Psoas muscle (tissue), 8 donors: ENCODE results near the gene GEN1. TPM values are rescaled to one million over a fixed set of nuclear protein-coding genes. Genes with fewer than 3 reads are reported as not detected.

Experiments used
- ATAC-seq, 4 donors: fragments of 200-7000 bp; cut with Tn5 transposase; one replicate each; pipeline ENCODE4 v1.9.1; 2020; ENCODE audit warnings: moderate library complexity in 3 of 4, mild to moderate bottlenecking in 2 of 4
- DNase-seq, 2 donors: peaks; one replicate each; pipeline ENCODE4 v3.0.0-alpha.2; 2020
- H3K27ac ChIP-seq: fragments of 200-600 bp; one replicate; pipeline ENCODE4 v1.8.0; 2022
- H3K27me3 ChIP-seq, 3 donors: fragments of 200-600 bp in 1 of 3; one replicate each; pipeline versions ENCODE4 v1.6.1 to v1.8.0; 2013 to 2022; ENCODE audit warnings: low read length in 2 of 3, mild to moderate bottlenecking in 2 of 3, moderate library complexity in 1 of 3; ENCODE audit not compliant: insufficient read depth in 3 of 3
- H3K36me3 ChIP-seq, 2 donors: fragments of 200-600 bp in 1 of 2; one replicate each; pipeline versions ENCODE4 v1.6.1 to v1.8.0; 2013 to 2022; ENCODE audit warnings: low read depth in 1 of 2, mild to moderate bottlenecking in 1 of 2, moderate library complexity in 1 of 2; ENCODE audit not compliant: insufficient read depth in 1 of 2
- H3K4me1 ChIP-seq: fragments of 200-600 bp; one replicate; pipeline ENCODE4 v1.8.0; 2022
- H3K4me3 ChIP-seq: fragments of 200-600 bp; one replicate; pipeline ENCODE4 v1.8.0; 2022; ENCODE audit warnings: mild to moderate bottlenecking
- H3K9me3 ChIP-seq: fragments of 200-600 bp; one replicate; pipeline ENCODE4 v1.8.0; 2022
- CTCF ChIP-seq: fragments of 200-600 bp; IDR thresholded peaks from one replicate; pipeline ENCODE4 v1.8.0; 2022; ENCODE audit warnings: antibody characterized with exemption
- WGBS, 3 donors: extraction: QIAGEN DNeasy Blood & Tissue Kit; methylation state at CpG; one replicate each; pipeline versions ENCODE4 v1.1.6 to v1.1.7; 2013; 5-methylcytosine and 5-hydroxymethylcytosine counted together
- intact Hi-C, 2 donors: fragments of 100-400 bp; cut with DNase I; formaldehyde crosslinking; loops; one replicate each; pipeline versions ENCODE4 v1.11.0 to v1.14.2; 2022
- polyA plus RNA-seq, 3 donors: library from polyadenylated mRNA; stranded (reverse); fragments of 200-250 nt; gene quantifications; one replicate each; pipeline ENCODE4 v1.2.3, GENCODE V29; 2013
- total RNA-seq, 4 donors: library from RNA; stranded (reverse); fragmentation: NEBNext Ultra II Directional in 2 of 4; extraction: Animal tissue kit (Norgen Biotek cat#: 25700) in 2 of 4; gene quantifications; one replicate each; pipeline versions ENCODE4 v1.2.1 to v1.2.4, GENCODE V29; 2021 to 2023
- donor health status: healthy with polysubstance abuse.
- donor health status: DM: no; HTN: no; CAD: no; lungs with moderate emphysema.
- donor health status: Bipolar disorder and iron deficiency.
- donor health status: healthy.
- donor health status: DM: yes; HTN: yes; CAD: no.
- donor health status: DM: no; HTN: no; CAD: no.
- donor health status: DM: no; HTN: no; CAD: no.
- donor health status: DM: yes; HTN: yes; CAD: no.

Gene GEN1
- total and polyA plus RNA-seq, 7 donors, result 0.51 to 3.0 (median 1.3) TPM

- Histone ChIP-seq H3K4me3 (no peak overlapping the region), H3K27me3 (no peaks in the 10 kb centered on the region), H3K9me3 (no peaks in the 10 kb centered on the region), H3K4me1 (no peaks in the 10 kb centered on the region), H3K27ac (no peak overlapping the region), H3K36me3 (no peaks in the 10 kb centered on the region)
- TF ChIP-seq CTCF, result no peak
- intact Hi-C loops, result no loop called here
- DNase-seq, result no peak
- peak in 1 of 4 donors; percentile 42 for ATAC-seq
- 60 to 69% (median 63%) methylated on average over 8 of the region's 8 CpGs for WGBS, 3 donors
Measured at GRCh38 chr2:17805717-17806363, 51.9 kb downstream of the GEN1 start.

DNA sequence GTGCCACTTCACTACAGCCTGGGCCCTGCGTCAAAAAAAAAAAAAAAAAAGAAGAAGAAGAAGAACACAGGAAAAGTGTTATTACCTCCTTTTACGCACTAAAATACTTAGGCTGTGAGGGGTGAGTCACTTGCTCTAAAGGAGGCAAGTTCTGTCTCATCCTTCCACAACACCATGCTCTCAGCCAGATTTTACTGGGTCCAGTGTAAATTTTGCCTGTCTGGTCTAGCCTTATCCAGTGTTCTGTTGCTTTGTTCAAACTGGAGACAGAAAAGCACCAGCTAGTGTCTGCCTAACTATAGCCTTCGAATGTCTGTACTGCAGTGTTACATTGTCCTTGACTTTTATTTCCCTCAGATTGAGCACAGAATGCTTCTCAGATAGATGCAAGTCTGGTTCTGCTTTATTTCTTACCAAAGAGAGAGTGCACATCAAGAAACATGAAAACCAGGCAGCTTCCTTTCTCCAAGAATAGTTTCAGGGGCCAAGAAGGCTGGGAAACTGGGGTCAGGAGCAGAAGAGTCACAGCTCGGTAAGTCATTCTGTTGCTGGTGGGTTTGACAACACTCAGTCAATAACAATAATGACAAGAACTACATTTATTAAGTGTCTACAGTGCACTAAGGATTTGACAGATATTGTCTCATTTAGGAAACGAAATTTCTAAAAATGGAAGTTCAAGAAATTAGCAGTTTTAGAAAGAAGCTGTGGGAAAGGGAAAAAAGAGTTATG lies 59.2 kb downstream of the GEN1 start:
- Histone ChIP-seq H3K9me3 (no peaks in the 10 kb centered on the region), H3K27ac (peak overlapping the region; percentile 53), H3K4me1 (no peaks in the 10 kb centered on the region), H3K27me3 (no peaks in the 10 kb centered on the region), H3K36me3 (no peaks in the 10 kb centered on the region), H3K4me3 (no peak overlapping the region)
- intact Hi-C loops, result loop anchor here in 1 of 2 donors (5.0 kb wide), 1 partner anchor 36 kb away; no protein-coding TSS in a partner anchor
- 58 to 61% (median 59%) methylated on average over 5 of the region's 5 CpGs for WGBS, 3 donors
- TF ChIP-seq CTCF, result no peak
- DNase-seq (no peak), ATAC-seq (peak in 2 of 4 donors; percentile 50 to 51)

DNA sequence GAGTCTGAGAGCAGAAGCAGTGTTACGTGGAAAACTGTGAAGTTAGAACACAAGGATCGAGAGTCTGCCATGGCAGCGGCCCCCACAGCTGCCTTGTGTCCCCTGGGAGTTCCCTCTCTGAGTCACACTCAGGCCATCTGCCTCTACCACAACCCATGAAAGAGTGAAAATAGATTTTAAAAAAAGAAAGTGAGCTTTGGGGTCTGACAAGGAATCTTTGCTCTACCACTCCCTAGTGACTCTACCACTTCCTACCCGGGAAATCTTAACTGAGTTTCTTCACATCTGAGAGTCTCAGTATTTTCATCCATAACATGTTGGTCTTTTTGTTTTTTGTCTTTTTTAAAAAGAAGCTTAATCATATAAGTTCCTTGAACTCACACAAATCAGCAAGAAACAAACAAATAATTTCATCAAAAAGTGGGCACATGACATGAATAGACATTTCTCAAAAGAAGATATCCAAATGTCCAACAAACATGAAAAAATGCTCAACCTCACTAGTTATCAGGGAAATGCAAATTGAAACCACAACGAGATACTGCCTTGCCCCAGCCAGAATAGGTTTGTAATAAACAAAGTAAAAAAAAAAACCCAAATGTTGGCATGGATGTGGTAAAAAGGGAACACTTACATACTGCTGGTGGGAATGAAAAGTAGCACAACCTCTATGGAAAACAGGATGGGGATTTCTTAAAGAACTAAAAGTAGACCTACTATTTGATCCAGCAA lies 60.0 kb downstream of the GEN1 start:
- ATAC-seq (peak; percentile 48 to 78 (median 64)), DNase-seq (peak; percentile 42 to 70)
- intact Hi-C loops, result loop anchor here in 1 of 2 donors (5.0 kb wide), 1 partner anchor 37 kb away; no protein-coding TSS in a partner anchor
- Histone ChIP-seq H3K4me1 (no peaks in the 10 kb centered on the region), H3K27me3 (no peaks in the 10 kb centered on the region), H3K4me3 (no peak overlapping the region), H3K27ac (peak overlapping the region; percentile 53), H3K36me3 (no peaks in the 10 kb centered on the region), H3K9me3 (no peaks in the 10 kb centered on the region)
- TF ChIP-seq CTCF, result no peak
- WGBS, 3 donors, result 33 to 54% (median 39%) methylated on average over 5 of the region's 5 CpGs

DNA sequence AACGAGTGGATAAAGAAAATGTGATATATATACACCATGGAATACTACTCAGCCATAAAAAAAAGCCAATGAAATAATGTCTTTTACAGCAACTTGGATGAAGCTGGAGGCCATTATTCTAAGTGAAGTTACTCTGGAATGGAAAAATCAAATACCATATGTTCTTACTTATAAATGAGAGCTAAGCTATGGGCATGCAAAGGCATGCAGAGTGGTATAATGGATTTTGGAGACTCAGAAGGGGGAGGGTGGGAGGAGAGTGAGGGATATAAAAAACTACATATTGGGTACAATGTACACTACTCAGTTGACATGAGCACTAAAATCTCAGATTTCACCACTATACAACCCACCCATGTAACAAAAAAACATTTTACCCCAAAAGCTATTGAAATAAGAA lies 60.7 kb downstream of the GEN1 start:
- DNase-seq (no peak), ATAC-seq (no peak)
- no peaks in the 10 kb centered on the region for H3K4me1 ChIP-seq
- H3K4me3 ChIP-seq, result no peak overlapping the region
- H3K36me3 ChIP-seq, result no peaks in the 10 kb centered on the region
- intact Hi-C loops, result loop anchor here in 1 of 2 donors (5.0 kb wide), 1 partner anchor 37 kb away; no protein-coding TSS in a partner anchor
- 88 to 92% (median 92%) methylated on average over 1 of the region's 1 CpG for WGBS, 3 donors
- TF ChIP-seq CTCF, result no peak
- H3K9me3 ChIP-seq, result no peaks in the 10 kb centered on the region
- H3K27me3 ChIP-seq, result no peaks in the 10 kb centered on the region
- no peak overlapping the region for H3K27ac ChIP-seq
